CD4-positive, CD25-positive, alpha-beta regulatory T cell (primary cell): ENCODE data around the gene CTBP1. TPM values are rescaled to one million over a fixed set of nuclear protein-coding genes. Genes with fewer than 3 reads are reported as not detected.
"Not testable (repeated sequence)": the region's sequence is repeated elsewhere in the genome, so short reads cannot be mapped to it uniquely, and the experiment has no call there.

Experiments used
- ATAC-seq, 2 donors: fragments of 150-1000 bp; cut with Tn5 transposase; one replicate each; pipeline ENCODE4 v1.10.0; 2021; ENCODE audit warnings: low read depth in 2 of 2, moderate number of reproducible peaks in 2 of 2, moderate library complexity in 1 of 2
- DNase-seq, 3 donors: peaks; one replicate each; pipeline versions ENCODE4 v3.0.0 to v3.0.0-alpha.2; 2012 to 2022; ENCODE audit warnings: mixed read lengths in 1 of 3
- H3K27ac ChIP-seq: one replicate; pipeline ENCODE4 v1.7.0; 2013; ENCODE audit warnings: mild to moderate bottlenecking, low read length; ENCODE audit not compliant: insufficient read depth, poor library complexity, severe bottlenecking
- H3K27me3 ChIP-seq: one replicate; pipeline ENCODE4 v1.7.0; 2013; ENCODE audit warnings: low read length; ENCODE audit not compliant: control insufficient read depth, insufficient read depth
- H3K36me3 ChIP-seq: one replicate; pipeline ENCODE4 v1.7.0; 2013; ENCODE audit warnings: mild to moderate bottlenecking, low read length, moderate library complexity; ENCODE audit not compliant: control insufficient read depth, insufficient read depth
- H3K4me1 ChIP-seq: 2 replicates; pipeline ENCODE4 v1.7.0; 2013; ENCODE audit warnings: mild to moderate bottlenecking, low read length; ENCODE audit not compliant: insufficient read depth, control insufficient read depth, poor library complexity, severe bottlenecking
- H3K4me3 ChIP-seq: one replicate; pipeline ENCODE4 v1.7.0; 2013; ENCODE audit warnings: low read depth, mild to moderate bottlenecking, low read length, moderate library complexity
- H3K9me3 ChIP-seq, 2 experiments: 1 replicate in 1 of 2; 2 replicates in 1 of 2; pipeline ENCODE4 v1.7.0; 2013; ENCODE audit warnings: low read length in 2 of 2, mild to moderate bottlenecking in 1 of 2, moderate library complexity in 1 of 2; ENCODE audit not compliant: control insufficient read depth in 2 of 2
- H3K27ac Mint-ChIP-seq, 3 donors: one replicate each; pipeline ENCODE4 v1.8.0; 2020 to 2022; ENCODE audit warnings: mild to moderate bottlenecking in 3 of 3, mixed read lengths in 3 of 3, moderate library complexity in 2 of 3
- H3K27me3 Mint-ChIP-seq: one replicate; pipeline ENCODE4 v1.8.0; 2022; ENCODE audit warnings: mild to moderate bottlenecking, mixed read lengths
- H3K36me3 Mint-ChIP-seq: one replicate; pipeline ENCODE4 v1.8.0; 2020; ENCODE audit warnings: mixed read lengths
- H3K4me1 Mint-ChIP-seq, 4 donors: one replicate each; pipeline ENCODE4 v1.8.0; 2020 to 2022; ENCODE audit warnings: mixed read lengths in 4 of 4, mild to moderate bottlenecking in 1 of 4
- H3K4me3 Mint-ChIP-seq, 4 donors: one replicate each; pipeline ENCODE4 v1.8.0; 2020 to 2022; ENCODE audit warnings: mild to moderate bottlenecking in 4 of 4, mixed read lengths in 4 of 4, moderate library complexity in 3 of 4
- H3K9me3 Mint-ChIP-seq, 7 donors: one replicate each; pipeline ENCODE4 v1.8.0; 2020 to 2022; ENCODE audit warnings: mixed read lengths in 7 of 7, mild to moderate bottlenecking in 3 of 7, moderate library complexity in 2 of 7
- polyA plus RNA-seq, 4 donors: library from polyadenylated mRNA; unstranded; fragments of 300-500 nt; fragmentation: Illumina TruSeq; gene quantifications; one replicate each; pipeline ENCODE4 v1.2.3, GENCODE V29; 2021
- total RNA-seq: library from RNA; stranded (reverse); gene quantifications from one replicate; pipeline ENCODE4 v1.2.3, GENCODE V29; 2022

The CTBP1 gene
- total and polyA plus RNA-seq, 5 donors from 2014 or later = 32.4 to 198 (median 67.2) TPM

- Histone ChIP-seq H3K27me3 (no peaks in the 10 kb centered on the region), H3K27ac (no peak overlapping the region), H3K4me3 (no peak overlapping the region), H3K4me1 (peaks cover 19% of the 10 kb centered on the region), H3K9me3 (no peaks in the 10 kb centered on the region), H3K36me3 (peaks cover 51% of the 10 kb centered on the region)
- Mint-ChIP-seq H3K27ac (peak overlapping the region in 1 of 3 donors; percentile 80), H3K27me3 (no peaks in the 10 kb centered on the region), H3K4me3 (peak overlapping the region in 1 of 4 donors; percentile 19), H3K4me1 (peaks cover 0 to 29% (median 4%) of the 10 kb centered on the region in 4 donors), H3K36me3 (peaks cover 21% of the 10 kb centered on the region), H3K9me3 (no peaks in the 10 kb centered on the region)
- no peak for ATAC-seq
- no peak for DNase-seq
These were observed 9.6 kb downstream of the CTBP1 start for GRCh38 chr4:1239141-1239949.

- Histone ChIP-seq H3K27ac (no peak overlapping the region), H3K9me3 (no peaks in the 10 kb centered on the region), H3K4me3 (no peak overlapping the region), H3K36me3 (peaks cover 58% of the 10 kb centered on the region), H3K27me3 (no peaks in the 10 kb centered on the region), H3K4me1 (peaks cover 12% of the 10 kb centered on the region)
- no peak for ATAC-seq
- no peaks in the 10 kb centered on the region for H3K27me3 Mint-ChIP-seq
- no peaks in the 10 kb centered on the region for H3K9me3 Mint-ChIP-seq
- DNase-seq = no peak
- peaks cover 23% of the 10 kb centered on the region for H3K36me3 Mint-ChIP-seq
- peak overlapping the region in 2 of 4 donors; percentile 19 to 58 for H3K4me3 Mint-ChIP-seq
- no peak overlapping the region for H3K27ac Mint-ChIP-seq
- peaks cover 0 to 25% (median 4%) of the 10 kb centered on the region in 4 donors for H3K4me1 Mint-ChIP-seq
These were observed 10.3 kb downstream of the CTBP1 start for GRCh38 chr4:1238676-1239000.

GRCh38 chr4:1237981-1238675 lies 10.8 kb downstream of the CTBP1 start:
- no peaks in the 10 kb centered on the region for H3K9me3 Mint-ChIP-seq
- H3K36me3 Mint-ChIP-seq = peaks cover 23% of the 10 kb centered on the region
- Histone ChIP-seq H3K9me3 (no peaks in the 10 kb centered on the region), H3K27me3 (no peaks in the 10 kb centered on the region), H3K27ac (no peak overlapping the region), H3K36me3 (peaks cover 64% of the 10 kb centered on the region), H3K4me1 (peaks cover 7% of the 10 kb centered on the region), H3K4me3 (no peak overlapping the region)
- H3K27me3 Mint-ChIP-seq = no peaks in the 10 kb centered on the region
- peaks cover 0 to 20% (median 4%) of the 10 kb centered on the region in 4 donors for H3K4me1 Mint-ChIP-seq
- peak overlapping the region in 2 of 4 donors; percentile 19 to 58 for H3K4me3 Mint-ChIP-seq
- no peak for ATAC-seq
- no peak overlapping the region for H3K27ac Mint-ChIP-seq
- no peak for DNase-seq

- H3K27ac Mint-ChIP-seq, H3K9me3 ChIP-seq, DNase-seq, H3K27me3 ChIP-seq, H3K27me3 Mint-ChIP-seq, H3K27ac ChIP-seq, H3K4me3 Mint-ChIP-seq, H3K4me3 ChIP-seq, H3K9me3 Mint-ChIP-seq, ATAC-seq, H3K4me1 ChIP-seq: not testable (repeated sequence)
- Mint-ChIP-seq H3K36me3 (peaks cover 23% of the 10 kb centered on the region), H3K4me1 (peaks cover 0 to 12% (median 2%) of the 10 kb centered on the region in 4 donors)
- peaks cover 69% of the 10 kb centered on the region for H3K36me3 ChIP-seq
These were observed 11.7 kb downstream of the CTBP1 start for GRCh38 chr4:1237261-1237660.

GRCh38 chr4:1236836-1237235 lies 12.1 kb downstream of the CTBP1 start:
- not testable (repeated sequence) for H3K4me1 ChIP-seq, H3K4me3 ChIP-seq, H3K27ac ChIP-seq, H3K27me3 ChIP-seq, DNase-seq, H3K9me3 ChIP-seq, H3K9me3 Mint-ChIP-seq, H3K27me3 Mint-ChIP-seq, H3K4me3 Mint-ChIP-seq, ATAC-seq, H3K27ac Mint-ChIP-seq
- peaks cover 73% of the 10 kb centered on the region for H3K36me3 ChIP-seq
- H3K4me1 Mint-ChIP-seq = peaks cover 0 to 11% (median 2%) of the 10 kb centered on the region in 4 donors
- H3K36me3 Mint-ChIP-seq = peaks cover 24% of the 10 kb centered on the region

- Mint-ChIP-seq H3K36me3 (peaks cover 25% of the 10 kb centered on the region), H3K27me3 (no peaks in the 10 kb centered on the region), H3K4me1 (peaks cover 0 to 9% (median 2%) of the 10 kb centered on the region in 4 donors), H3K4me3 (no peak overlapping the region), H3K9me3 (no peaks in the 10 kb centered on the region), H3K27ac (no peak overlapping the region)
- Histone ChIP-seq H3K27me3 (no peaks in the 10 kb centered on the region), H3K4me3 (no peak overlapping the region), H3K27ac (no peak overlapping the region), H3K9me3 (no peaks in the 10 kb centered on the region), H3K36me3 (peaks cover 75% of the 10 kb centered on the region), H3K4me1 (no peaks in the 10 kb centered on the region)
- DNase-seq (no peak), ATAC-seq (no peak)
These were observed 12.8 kb downstream of the CTBP1 start for GRCh38 chr4:1236103-1236641.

- Mint-ChIP-seq H3K27me3 (no peaks in the 10 kb centered on the region), H3K4me1 (peaks cover 0 to 9% (median 2%) of the 10 kb centered on the region in 4 donors), H3K4me3 (no peak overlapping the region), H3K27ac (peak overlapping the region in 1 of 3 donors; percentile 93), H3K36me3 (peaks cover 24% of the 10 kb centered on the region), H3K9me3 (no peaks in the 10 kb centered on the region)
- Histone ChIP-seq H3K36me3 (peaks cover 77% of the 10 kb centered on the region), H3K27me3 (no peaks in the 10 kb centered on the region), H3K4me3 (no peak overlapping the region), H3K27ac (no peak overlapping the region), H3K9me3 (no peaks in the 10 kb centered on the region), H3K4me1 (no peaks in the 10 kb centered on the region)
- ATAC-seq (no peak), DNase-seq (no peak)
These were observed 13.4 kb downstream of the CTBP1 start for GRCh38 chr4:1235381-1236102.
